Measurements from ENCODE around the gene PTPRN2.

The PTPRN2 gene

GRCh38 chr7:158270856-158271413 is 316.7 kb downstream of the PTPRN2 start:
- DNase-seq: no peak

- DNase-seq: no peak
Observed at GRCh38 chr7:158270106-158270775, 317.4 kb downstream of the PTPRN2 start.

DNA sequence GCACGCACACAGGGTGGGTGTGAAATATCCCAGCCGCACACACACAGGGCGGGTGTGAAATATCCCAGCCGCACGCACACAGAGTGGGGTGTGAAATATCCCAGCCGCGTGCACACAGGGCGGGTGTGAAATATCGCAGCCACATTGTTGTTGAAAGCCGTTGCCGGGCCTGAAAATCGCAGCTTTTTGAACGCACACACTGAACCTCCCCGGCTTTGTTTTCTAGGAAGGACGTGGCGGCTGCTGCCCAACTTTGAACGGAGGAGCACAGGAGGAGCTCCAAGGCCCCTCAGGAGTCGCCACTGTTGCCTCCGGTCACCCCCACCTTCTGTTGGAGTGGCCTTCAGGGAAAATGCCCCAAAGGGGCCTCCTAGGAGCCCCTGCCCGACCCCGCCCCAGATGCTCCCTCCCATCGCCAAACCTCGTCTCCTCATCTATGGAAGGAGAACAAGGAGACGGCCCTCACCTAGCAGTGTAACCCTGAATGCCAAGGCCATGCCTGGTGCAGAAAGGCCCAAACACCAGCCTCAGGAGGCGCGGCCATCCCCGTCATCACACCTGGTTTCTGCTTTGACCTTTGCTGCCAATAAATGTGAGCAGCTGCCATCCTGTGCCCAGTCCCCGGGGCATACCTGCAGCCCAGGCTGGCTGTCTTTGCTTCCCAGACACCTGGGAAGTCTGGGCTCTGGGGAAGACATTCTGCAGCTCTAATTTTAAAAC is 318.6 kb downstream of the PTPRN2 start:
- DNase-seq: no peak

DNA sequence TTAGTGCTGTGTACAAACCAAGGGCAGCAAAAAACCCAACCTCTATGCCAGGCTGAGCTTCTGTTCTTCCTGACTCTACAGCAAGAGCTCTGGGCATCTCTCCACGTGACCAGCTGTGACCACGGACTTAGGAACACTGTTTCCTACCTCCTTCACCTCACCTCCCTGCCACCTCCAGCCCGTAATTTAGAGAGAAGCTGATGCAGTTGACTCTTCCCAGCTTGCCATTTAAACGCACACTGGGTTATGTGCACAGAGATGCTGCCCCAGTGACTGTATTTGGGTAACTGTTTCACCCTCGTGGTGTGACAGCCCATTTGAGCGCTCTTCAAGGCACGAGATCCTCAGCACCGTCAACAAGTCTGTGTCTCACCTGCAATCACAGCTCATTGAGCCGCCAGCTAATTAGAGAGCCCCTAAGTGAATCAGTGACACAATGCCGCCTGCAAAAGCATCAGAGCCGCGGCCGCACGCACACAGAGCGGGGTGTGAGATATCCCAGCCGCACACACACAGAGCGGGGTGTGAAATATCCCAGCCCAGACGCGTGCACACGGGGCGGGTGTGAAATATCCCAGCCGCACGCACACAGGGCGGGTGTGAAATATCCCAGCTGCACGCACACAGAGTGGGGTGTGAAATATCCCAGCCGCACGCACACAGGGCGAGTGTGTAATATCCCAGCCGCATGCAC is 319.7 kb downstream of the PTPRN2 start:
- DNase-seq: no peak

- no peak for DNase-seq
Observed at GRCh38 chr7:158266817-158267741, 320.5 kb downstream of the PTPRN2 start.

DNA sequence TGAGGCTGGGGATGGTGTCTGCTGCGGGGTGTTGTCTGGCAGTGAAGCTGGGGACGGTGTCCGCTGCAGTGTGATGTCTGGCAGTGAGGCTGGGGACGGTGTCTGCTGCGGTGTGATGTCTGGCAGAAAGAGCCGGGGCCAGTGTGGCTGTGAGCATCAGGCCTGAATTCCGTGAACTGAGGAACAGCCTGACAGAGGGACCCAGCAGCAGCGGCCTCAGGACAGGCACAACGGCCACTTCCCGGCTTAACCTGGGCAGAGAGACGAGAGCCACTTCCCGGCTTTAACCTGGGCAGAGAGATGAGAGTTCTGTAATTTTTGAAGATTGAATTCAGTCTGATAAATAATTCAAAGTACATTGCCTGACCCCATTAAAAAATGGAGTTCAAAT is 321.2 kb downstream of the PTPRN2 start:
- DNase-seq: no peak

DNA sequence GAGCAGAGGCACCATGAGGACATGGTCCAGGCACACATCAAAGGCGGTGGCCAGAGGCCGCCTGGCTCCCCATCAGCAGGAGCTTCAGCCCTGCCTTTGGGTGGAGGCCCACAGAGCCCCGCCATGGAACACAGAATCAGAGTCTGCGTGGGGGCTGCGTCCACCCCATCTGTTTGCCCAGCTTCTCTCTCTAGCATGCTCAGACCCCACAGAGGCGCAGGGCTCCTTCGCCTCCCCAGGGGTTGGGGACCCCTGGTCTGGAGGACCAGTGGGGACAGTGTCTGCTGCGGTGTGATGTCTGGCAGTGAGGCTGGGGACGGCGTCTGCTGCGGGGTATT is 321.9 kb downstream of the PTPRN2 start:
- DNase-seq: no peak

DNA sequence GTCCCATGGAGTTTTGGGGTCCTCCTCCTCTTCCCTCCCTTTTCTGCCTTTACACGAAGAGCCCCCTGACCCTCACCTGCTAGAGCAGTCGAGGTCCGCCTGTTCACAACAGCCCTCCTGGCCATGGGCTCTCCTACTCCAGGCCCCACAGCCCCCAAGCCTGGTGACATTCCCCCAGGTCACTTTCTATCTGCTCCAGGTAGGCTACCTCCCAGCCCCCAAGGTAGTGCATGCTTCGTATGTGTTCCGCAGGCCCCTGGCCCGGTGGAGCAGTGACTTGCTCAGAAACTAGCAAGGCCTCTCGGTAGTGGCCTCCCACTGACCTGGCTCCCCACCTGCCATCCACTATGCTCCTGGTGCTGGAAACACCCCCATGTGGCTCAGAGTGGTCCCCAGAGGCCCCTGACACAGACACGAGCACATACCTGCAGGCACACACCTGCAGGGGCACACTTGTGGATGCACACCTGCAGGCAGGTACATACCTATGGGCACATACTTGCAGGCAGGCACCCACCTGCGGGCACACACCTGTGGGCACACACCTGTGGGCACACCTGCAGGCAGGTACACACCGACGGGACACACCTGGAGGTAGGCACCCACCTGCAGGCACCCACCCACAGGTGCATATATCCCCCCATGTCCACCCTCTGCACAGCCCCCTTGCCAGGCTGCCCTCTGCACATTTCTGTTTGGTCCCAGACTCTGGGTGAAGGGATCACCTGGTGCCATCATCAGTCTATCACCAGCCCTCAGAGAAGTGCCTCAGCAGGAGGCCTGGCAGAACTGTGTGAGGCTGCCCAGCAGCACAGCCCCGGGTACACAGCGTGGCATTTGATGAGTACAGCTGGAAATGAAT is 322.5 kb downstream of the PTPRN2 start:
- DNase-seq: no peak

- no peak for DNase-seq
Observed at GRCh38 chr7:158263964-158264748, 323.5 kb downstream of the PTPRN2 start.

DNA sequence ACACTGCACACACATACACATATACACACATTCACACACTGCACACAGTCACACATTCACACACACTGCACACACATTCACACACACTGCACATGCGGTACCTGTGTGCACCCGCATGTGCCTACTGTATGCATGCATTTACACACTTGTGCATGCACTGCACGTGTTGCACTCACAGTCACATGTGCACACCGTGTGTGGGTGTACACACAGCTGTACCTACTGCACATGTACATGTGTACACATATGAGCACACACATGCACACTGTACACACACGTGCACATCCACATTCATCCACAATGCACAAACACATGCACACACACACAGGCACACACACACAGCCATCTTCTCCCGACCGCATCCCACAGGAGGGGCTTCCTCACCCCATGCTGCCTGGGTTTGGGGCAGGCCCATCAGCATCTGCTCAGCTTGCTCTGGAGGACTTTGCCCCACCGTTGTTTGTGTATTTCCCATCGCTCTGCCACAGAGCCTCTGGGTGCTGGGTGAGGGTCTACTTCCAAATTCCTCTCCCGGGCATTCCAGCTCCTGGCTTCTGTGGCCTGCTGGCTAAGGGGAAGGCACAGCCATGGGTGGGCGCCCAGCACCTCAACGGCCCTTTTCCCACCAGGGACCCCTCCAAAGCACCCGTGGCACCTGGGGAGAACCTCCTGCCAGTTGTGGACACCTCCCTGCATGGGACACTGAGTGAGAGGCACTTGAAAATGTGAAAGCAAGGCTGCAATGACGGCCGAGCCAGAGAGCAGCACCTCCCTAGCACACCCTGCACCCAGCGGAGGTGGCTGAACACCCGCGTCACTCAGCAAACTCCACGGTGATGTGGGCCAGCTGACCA is 324.3 kb downstream of the PTPRN2 start:
- no peak for DNase-seq

GRCh38 chr7:158262284-158263109 is 325.1 kb downstream of the PTPRN2 start:
- DNase-seq: no peak

- no peak for DNase-seq
Observed at GRCh38 chr7:158261362-158262235, 326.0 kb downstream of the PTPRN2 start.

DNA sequence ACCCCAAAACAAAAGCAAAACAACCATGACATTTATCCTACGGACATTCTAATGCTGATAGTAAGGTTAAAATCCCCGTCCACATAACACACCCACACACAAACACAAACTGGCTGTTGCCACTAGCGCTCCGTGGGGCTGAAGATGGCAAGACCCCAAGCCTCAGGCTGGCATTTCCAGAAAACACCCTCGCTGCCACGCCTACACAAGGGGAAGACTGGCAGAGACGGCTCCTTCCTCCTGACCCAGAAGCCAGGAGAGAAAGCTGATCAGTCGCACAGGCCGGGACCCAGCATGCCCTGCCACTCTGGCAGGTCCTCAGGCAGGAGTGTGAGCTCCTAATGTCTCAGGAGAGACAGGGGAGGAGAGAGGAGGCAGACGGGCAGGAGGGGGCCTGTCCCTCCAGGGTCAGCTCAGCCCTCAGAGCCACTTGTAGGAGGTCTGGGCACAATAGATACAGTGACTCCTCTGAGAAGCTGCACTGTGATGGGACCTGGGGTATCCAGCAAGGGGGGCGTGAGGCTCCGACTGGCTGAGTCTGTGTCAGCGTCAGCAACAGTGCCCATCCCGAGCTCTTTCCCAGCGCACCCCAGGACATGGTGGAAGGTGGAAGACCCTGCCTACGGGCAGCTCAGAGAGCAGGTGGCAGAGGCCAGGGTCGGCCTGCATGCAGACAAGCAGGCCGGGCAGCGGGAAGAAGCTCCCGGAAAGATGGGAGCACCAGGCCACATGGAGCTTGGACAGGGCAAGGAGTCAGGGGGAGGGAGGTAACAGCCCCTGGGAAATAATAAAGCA is 326.9 kb downstream of the PTPRN2 start:
- no peak for DNase-seq

- no peak for DNase-seq
Observed at GRCh38 chr7:158259671-158260418, 327.8 kb downstream of the PTPRN2 start.

DNA sequence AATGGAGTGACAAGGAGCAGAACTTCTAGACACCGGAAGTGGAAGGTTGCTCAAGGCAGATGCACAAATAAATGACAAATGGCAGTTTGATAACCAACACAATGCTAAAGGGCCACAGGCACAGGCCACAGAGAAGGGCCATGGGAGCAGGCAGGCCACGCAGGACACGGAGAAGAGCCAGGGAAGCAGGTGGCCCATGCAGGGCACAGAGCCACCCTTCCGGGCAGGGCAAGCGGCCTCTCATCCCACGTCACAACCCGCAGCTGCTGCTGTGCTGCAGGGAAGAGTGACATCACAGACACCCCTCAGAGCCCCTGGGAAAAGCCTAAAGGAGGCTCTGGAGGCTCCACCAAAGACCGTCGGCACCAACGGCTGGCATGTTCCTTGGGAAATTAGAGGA is 328.5 kb downstream of the PTPRN2 start:
- DNase-seq: no peak

DNA sequence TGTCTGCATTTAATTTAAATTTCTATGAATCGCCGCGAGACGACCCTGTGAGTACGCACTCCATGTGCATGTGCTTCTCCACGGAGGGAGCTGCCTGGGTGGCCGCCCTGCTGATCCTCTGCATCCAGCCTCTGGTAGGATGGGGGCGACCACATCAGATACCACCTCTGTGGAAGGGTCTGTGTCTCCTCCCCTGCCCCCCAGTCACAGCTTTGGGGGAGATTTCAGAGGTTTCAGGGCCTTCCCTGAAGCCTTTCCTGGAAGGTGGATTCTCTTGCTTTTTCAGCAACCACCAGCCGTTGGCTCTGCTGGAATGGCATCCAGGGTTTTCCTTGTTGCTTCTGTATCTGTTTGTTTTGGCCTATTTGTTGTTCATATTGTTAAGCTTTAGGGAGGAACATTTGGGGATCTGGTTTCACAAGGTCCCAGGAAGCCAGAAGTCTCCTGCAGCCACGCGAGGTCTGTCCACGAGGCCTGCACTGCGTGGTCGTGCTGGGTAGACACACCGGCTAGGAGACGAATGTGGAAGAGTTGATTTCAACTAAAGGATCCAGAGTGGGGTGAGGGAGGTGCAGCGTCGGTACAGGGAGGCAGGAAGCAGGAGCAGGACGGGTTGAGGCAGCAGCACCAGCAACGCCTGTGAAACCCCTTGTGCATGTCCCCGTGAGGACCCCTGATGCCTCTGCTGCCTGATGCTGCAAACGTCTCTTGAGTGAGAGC is 329.1 kb downstream of the PTPRN2 start:
- no peak for DNase-seq
